Chondrocyte (in vitro differentiated cells): ENCODE measurements around the gene UAP1L1. TPM values are rescaled to one million over a fixed set of nuclear protein-coding genes. Genes with fewer than 3 reads are reported as not detected.
A peak's percentile ranks its signal among the peaks of the same experiment; 100 is the strongest.

Experiments
- DNase-seq: peaks from one replicate; pipeline ENCODE4 v3.0.0; 2021; ENCODE audit warnings: mixed read lengths, low spot score
- H3K27ac Mint-ChIP-seq: one replicate; pipeline ENCODE4 v1.8.0; 2021; ENCODE audit warnings: mild to moderate bottlenecking, moderate library complexity, mixed read lengths; ENCODE audit not compliant: unreplicated experiment
- H3K27me3 Mint-ChIP-seq: 2 replicates; pipeline ENCODE4 v1.8.0; 2021; ENCODE audit warnings: low read depth, mixed read lengths
- H3K36me3 Mint-ChIP-seq: 2 replicates; pipeline ENCODE4 v1.8.0; 2021; ENCODE audit warnings: low read depth, mixed read lengths
- H3K4me1 Mint-ChIP-seq: 2 replicates; pipeline ENCODE4 v1.8.0; 2021; ENCODE audit warnings: low read depth, mild to moderate bottlenecking, mixed read lengths
- H3K4me3 Mint-ChIP-seq: one replicate; pipeline ENCODE4 v1.8.0; 2021; ENCODE audit warnings: mild to moderate bottlenecking, moderate library complexity, mixed read lengths; ENCODE audit not compliant: unreplicated experiment
- H3K9me3 Mint-ChIP-seq: 2 replicates; pipeline ENCODE4 v1.8.0; 2021; ENCODE audit warnings: low read depth, mixed read lengths
- CTCF ChIP-seq: fragments of 200-600 bp; sonication (generic); IDR thresholded peaks from 2 replicates; pipeline ENCODE4 v1.5.0; 2021; ENCODE audit warnings: antibody characterized with exemption, mild to moderate bottlenecking, moderate library complexity
- total RNA-seq: library from RNA; stranded (reverse); gene quantifications from 3 replicates; pipeline ENCODE4 v1.2.1, GENCODE V29; 2021

UAP1L1 gene
- total RNA-seq, 1 donor from 2014 or later: 44.0 TPM

- Mint-ChIP-seq H3K4me1 (peaks cover 15% of the 10 kb centered on the region), H3K4me3 (no peak overlapping the region)
- DNase-seq: no peak
Observed at GRCh38 chr9:137067860-137068538, 9.3 kb upstream of the UAP1L1 start.

DNA sequence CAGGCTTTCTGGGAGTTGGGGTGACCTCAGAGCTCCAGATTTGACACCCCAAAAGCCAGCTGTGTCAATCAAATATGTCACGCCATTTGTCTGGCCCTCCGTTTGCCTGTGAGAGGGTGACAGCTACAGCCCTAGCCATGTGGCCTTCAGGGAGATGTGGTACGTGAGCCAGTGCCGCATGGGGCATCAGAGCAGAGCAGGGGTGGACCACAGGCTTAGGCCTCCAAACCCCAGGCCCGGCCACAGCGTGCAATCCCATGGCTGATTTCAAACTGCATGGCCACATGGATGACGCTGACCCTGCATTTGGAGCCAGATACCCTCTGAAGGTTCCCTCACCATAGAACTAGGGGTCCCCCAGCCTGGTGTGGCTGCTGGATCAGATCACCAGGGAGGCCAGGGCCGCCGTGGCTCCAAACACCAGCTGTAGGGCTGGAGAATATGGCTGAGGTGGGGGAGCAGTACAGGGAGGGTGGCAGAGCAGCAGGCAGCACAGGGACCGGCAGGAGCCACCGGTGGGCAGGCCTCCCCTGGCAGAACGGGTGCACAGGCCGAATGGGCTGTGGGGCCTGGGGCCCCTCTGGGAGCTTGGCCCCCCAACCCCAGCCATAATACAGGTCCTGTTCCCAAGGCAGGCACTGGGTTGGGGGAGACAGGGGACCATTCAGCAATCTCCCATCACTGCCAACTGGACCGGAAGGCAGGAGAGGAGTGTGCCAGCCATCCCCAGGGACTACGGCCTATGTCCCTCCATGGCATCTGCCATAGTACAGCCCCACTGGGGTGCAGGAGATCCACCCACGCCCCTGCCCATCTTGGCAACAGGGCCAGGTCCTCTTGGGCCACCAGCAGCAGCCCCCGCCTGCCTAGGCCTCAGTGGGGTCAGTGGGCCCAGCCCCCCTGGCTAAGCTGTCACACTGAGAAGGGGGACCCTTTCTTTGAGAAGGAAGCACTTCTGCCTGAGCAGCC, 8.5 kb upstream of the UAP1L1 start:
- Mint-ChIP-seq H3K36me3 (no peaks in the 10 kb centered on the region), H3K9me3 (no peaks in the 10 kb centered on the region), H3K4me3 (no peak overlapping the region), H3K27ac (no peak overlapping the region), H3K27me3 (no peaks in the 10 kb centered on the region), H3K4me1 (peaks cover 15% of the 10 kb centered on the region)
- no peak for DNase-seq
- TF ChIP-seq CTCF: no peak

More at GRCh38 chr9:137067860-137068538, 9.3 kb upstream of the UAP1L1 start:
- peak; percentile 86 for TF ChIP-seq CTCF
- H3K36me3 Mint-ChIP-seq: no peaks in the 10 kb centered on the region
- H3K27me3 Mint-ChIP-seq: no peaks in the 10 kb centered on the region
- no peaks in the 10 kb centered on the region for H3K9me3 Mint-ChIP-seq
- H3K27ac Mint-ChIP-seq: no peak overlapping the region

- no peak for DNase-seq
- H3K27me3 Mint-ChIP-seq: no peaks in the 10 kb centered on the region
- H3K4me1 Mint-ChIP-seq: peaks cover 13% of the 10 kb centered on the region
- H3K9me3 Mint-ChIP-seq: no peaks in the 10 kb centered on the region
- no peak for TF ChIP-seq CTCF
- no peak overlapping the region for H3K4me3 Mint-ChIP-seq
- H3K27ac Mint-ChIP-seq: no peak overlapping the region
- no peaks in the 10 kb centered on the region for H3K36me3 Mint-ChIP-seq
Observed at GRCh38 chr9:137069508-137070091, 7.7 kb upstream of the UAP1L1 start.

GRCh38 chr9:137070201-137070905, 7.0 kb upstream of the UAP1L1 start, which contains the start of gene SAPCD2:
Gene SAPCD2, minus strand, starts transcription at chr9:137070557. Its CDS starts 97 bp downstream, at chr9:137070460.
- no peak for DNase-seq
- Mint-ChIP-seq H3K27ac (peak within 1 kb of the TSS; percentile 80), H3K36me3 (no peaks in the 10 kb centered on the region), H3K4me3 (peak within 1 kb of the TSS; percentile 69), H3K4me1 (peaks cover 13% of the 10 kb centered on the region), H3K27me3 (no peaks in the 10 kb centered on the region), H3K9me3 (no peaks in the 10 kb centered on the region)
- no peak for TF ChIP-seq CTCF
